Kidney tubule cell (primary cell): Measurements from ENCODE around the gene C17orf100.
A peak's percentile ranks its signal among the peaks of the same experiment; 100 is the strongest.

ENCODE experiments used
- DNase-seq: peaks from one replicate; pipeline ENCODE4 v3.0.0-alpha.2; 2018; ENCODE audit warnings: low spot score

Gene C17orf100

DNA sequence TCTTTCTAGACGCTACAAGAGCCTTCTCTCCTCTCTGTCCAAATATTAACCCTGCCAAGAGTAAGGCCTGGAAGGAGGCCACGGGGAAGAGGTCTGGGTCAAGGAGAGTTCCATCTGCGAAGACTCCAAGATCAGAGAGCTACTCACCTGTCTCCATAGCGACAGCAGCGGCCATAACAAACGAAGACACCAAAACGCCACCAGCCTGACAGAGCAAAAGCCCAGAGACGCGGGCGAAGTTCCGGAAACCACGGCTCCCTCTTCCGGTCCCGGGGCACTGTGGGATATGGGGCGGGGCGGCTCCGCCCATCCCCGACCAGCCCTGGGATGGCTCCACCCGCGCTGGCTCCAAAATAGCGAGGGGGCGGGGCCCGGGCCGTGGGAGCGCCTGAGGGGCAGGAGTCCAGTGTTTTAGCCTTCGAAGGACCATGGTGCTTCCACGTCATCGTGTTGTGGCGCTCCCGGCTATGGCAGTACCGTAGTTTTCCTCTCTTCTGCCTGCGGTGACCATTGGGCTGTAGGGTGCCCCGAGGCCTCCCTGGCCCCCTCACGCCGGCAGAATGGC is at the start of gene C17orf100, which contains the start of gene MED31:
C17orf100 (plus strand) TSS at position 409 of the 565 bp plus-strand sequence; CDS start at position 561, 152 bp downstream.
MED31 (minus strand) TSS at position 252 of the 565 bp plus-strand sequence; CDS start at position 175, 77 bp downstream.
- peak; percentile 96 for DNase-seq

DNA sequence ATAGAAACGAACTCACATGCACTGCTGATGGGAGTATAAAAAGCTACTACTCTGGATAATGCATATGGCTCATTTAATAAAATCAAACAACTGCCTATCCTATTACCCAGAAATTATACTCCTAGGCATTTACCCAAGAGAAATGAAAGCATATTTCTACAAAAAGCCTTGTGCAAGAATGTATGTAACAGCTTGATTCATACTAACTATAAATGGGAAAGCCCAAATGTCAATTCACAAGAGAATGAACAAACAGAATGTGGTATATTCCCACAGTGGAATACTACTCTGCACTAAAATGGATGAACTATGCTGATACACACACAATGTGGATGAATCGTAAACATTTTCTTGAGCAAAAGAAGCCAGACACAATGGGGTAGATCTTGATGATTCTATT is 49.4 kb upstream of the C17orf100 start:
- no peak for DNase-seq

DNA sequence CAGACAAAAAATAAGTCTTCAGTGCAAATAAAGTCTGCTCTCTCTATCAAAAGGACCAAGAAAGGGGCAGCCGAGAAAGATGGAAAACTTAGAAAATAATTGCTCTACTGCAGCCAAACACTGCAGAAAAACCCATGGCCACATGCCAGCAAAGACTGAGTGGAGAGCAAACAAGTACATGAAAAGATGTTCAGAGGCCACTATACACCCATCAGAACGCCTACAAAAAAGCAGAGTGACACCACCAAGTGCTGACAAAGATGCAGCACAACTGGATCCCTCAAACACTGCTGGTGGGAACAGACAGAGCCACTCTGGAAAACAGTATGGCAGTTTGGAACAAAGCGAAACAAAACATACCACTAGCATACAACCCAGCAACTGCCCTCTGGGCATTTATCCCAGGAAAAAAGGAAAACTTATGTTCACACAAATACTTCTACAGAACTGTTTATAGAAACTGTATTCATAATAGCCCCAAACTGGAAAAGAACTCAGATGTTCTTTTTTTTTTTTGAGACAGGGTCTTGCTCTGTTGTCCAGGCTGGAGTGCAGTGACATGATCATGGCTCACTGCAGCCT is 47.7 kb upstream of the C17orf100 start:
- DNase-seq: no peak

DNA sequence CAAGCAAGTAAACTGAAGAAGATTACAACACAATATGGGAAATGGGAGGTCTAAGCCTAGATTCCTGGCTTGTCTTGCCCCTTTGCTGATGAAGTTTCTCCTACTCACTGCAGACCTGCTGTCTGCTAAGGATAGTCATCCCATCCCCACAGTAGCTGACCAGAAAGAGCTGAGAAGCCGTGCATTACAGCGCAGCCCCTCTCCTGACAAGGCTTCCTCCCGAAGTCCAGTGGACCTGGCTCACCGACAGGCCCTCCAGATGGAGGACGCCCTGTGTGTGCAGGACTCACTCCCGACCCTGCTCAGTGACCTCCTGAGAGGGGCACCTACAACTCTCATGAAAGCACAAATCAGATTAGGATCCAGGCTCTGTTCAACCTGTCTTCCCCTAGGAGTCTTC is 46.4 kb upstream of the C17orf100 start:
- DNase-seq: no peak

DNA sequence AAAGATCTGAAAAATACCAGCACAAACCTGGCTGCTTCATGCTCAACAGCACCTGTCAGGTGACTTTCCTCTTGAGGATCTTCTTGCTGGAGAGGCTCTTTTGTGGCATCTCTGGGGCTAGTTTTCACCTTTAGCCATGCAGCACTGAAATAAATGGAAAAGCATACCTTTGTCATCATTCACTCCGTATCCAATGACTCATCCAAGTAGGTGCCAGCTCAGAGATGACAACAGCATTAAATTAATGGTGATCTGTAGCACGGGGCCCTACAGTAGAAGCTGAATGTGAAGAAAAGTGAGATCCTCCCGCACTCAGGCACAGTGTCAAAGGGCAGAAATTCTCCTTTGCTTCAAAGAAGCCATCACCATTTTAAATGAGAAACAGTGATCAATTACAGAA is 43.2 kb upstream of the C17orf100 start:
- DNase-seq: peak; percentile 86

DNA sequence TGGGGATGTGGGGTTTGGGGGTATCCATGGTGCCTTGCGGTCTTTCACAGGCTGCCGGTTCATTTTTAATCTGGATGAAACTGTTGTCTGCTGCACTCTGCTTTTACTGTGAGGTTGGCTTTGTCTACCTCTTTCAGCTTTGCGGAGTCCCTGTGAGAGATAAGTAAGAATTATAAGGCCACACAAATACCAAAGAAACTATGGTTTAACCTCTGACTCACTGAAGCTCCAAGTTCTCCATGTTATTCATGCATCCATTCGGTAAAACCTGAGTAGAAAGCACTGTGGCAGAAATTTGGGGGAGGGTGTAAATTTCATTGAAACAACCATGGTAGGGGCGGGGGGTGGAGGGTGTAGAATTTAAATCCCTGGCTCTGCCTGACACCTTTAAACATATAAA is 41.6 kb upstream of the C17orf100 start:
- DNase-seq: peak; percentile 6

DNA sequence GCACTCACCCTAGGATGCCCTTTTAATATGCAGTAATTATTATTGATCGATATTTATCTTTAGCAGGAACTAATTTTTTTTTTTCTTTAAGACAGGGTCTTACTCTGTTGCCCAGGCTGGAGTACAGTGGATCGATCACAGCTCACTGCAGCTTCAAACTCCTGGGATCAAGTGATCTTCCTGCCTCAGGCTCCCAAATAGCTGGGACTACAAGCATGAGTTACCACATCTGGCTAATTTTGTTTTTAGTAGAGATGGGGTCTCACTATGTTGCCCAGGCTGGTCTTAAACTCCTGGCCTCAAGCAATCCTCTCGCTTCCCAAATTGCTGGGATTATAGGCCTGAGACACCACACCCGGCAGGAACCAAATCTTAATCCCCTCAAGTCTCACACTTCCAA is 40.3 kb upstream of the C17orf100 start:
- no peak for DNase-seq

DNA sequence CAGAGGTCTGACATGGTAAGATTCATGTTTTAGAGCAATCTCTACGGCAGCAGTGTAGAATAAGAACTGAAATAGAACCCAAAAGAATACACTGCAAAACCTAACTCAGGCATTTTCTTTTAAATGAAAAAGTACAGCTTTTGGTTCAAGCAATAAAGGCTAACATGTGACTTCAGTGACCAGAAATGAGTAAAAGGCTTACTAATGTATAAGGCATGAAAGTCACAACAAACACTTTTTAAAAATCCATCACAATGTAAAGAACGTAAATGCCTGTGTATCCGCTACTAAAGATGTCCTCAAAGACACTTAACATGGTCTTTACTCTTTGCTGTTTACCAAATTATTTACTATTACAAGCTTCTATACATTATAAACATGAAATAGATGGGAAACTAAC is 27.6 kb upstream of the C17orf100 start:
- DNase-seq: no peak

DNA sequence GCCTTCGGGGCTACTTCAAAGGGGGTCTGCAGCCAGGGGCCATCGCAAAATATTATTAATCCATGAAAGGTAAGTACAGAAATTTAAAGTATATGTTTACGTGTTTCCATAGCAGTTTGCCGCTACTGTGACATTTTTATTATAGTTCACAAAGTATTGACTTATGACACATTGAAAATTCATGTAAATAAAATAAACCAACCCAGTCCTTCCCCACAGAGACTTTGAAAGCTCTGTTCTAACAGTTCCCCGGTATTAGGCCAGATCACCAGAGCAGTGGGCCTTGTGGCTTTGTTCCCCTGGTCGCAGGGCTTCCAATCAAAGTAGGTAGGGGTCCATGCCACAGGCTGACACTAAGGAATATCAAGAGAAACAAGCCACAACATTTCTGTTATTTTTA is 24.9 kb upstream of the C17orf100 start:
- no peak for DNase-seq

DNA sequence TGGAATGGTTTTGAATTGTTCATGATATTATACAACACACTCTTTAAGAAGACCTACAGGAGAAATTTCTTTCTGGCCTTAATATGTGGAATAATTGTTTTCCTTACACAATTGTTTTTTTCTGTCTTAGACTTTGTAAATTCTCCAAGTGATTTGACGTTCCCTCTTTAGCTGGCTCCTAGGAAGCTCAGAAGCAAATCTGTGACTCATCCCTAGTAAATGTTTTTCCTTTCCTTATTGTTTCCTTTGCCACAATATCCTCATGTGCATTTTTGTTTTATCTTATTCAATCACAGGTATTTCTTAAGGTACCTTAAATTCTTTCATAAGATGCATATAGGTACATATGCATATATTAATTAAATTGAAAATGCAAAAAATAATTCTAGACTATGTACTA is 24.5 kb upstream of the C17orf100 start:
- DNase-seq: peak; percentile 41

DNA sequence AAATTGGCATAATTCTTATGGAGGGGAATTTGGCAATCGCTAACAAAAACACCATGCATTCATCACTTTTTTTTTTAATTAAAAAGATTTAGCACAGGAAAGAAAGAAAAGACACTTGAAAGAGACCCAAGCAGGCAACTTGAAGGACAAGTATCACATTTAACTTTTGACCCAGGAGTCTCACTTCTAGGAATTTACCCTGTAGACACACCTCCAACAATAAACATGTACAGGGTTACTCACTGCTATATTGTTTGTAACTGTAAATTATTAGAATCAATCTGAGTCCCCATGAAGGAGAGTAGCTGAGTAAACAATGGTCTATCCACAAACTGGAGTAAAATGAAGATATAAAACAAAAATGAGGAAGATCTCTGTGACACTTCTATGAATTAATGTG is 21.2 kb upstream of the C17orf100 start:
- no peak for DNase-seq

DNA sequence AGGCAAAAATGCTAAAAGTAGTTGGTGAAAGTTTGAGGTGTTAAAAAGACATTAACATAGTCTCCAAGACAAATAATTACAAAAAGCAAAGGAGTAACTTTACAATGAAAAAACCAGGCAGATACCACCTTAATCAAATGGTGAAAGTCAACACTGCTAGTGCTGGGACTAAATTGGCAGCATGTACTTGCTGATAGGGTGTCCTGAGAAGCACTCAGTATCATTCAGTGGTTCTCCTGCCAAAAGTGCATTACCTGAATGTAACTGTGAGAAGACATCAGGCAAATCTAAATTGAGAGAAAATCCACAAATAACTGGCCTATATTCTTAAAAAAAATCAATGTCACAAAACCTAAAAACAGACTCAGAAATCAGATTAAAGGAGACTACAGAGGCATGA is 19.0 kb upstream of the C17orf100 start:
- no peak for DNase-seq

DNA sequence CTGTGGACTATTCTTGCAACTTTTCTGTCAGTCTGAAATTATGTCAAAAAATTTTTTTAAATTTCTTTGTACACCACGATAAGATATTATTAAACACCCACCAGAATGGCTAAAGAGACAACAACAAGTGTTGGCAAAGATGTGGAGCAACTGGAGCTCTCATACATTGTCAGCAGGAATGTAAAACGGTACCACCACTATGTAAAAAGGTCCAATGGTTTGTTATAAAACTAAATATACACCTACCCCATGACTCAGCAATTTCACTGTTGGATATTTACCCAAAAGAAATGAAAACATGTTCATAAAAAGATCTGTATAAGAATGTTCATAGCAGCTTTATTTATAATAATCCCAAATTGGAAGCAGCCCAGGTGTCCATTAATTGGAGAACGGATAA is 18.3 kb upstream of the C17orf100 start:
- no peak for DNase-seq

DNA sequence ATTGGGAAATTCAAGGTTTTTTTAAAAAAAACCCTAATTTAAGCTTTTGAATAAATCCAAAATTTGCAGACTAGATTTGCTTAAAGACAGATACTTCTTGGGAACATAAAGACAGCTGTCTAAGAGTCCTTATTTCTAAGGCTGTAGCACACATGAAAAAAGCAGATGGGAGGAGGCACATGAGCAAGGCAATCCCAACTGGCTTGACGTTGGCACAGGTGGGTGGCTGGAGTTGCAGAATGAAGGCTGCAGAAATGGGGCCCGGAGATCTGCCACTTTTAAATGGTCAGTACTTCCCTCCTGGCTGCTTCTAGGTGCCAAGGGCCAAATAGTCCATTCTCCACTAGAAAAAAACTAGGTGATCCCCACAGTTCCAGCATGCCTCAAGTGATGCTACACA is 15.5 kb upstream of the C17orf100 start:
- DNase-seq: no peak

DNA sequence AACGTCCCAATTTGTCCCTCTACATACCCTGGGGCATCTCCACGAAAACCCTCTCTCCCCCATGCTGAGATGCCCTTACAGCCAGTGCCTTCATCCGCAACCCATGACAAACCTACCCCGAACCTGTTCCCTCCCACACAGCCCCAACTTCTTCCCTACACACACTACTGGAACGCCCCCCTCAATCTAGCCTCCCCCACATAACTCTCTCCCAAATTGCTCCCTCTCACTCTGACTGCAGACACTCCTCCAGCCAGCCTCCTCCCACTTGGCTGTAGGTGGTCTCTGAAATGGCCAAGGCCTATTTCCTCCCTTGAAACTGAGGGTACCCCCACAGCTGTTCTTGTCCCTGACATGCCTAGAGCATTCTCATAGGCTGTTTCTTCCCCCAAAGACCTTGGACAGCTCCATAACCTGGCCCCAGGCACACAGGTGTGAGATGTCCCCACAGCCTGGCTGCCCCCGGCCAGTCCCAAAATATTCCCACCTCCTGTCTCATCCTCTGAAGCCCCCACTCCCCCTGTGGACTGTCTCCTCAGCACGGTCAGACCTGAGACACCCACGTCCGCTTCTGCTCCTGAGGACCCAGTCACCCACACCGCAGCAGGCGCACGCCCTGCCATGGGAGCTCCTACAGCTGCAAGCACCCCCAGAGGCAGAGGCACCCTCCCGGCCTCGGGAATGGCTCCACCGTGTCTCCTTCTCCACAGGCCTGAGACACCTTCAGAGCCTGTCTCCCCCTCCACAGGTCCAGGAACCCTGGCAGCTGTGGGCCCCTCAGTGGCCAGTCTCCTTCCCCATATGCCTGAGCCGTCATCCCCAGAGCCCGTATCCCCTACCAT is 14.7 kb upstream of the C17orf100 start:
- no peak for DNase-seq

DNA sequence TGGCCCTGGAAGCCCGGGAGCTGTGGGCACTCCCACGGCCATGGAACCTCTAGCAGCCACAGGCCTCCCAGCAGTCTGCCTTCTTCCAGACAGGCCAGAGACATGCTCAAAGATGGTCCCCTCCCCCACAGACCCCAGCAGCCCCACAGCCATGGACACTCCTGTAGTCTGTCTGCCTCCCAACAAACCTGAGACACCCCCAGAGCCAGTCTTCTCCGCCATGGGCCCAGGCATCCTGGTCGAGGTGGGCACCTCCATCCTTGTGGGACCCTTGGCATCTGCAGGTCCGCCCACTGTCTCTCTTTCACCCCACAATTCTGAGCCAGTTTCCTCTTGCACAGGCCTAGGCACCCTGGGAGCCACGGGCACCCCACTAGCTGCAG is 14.1 kb upstream of the C17orf100 start:
- DNase-seq: no peak

DNA sequence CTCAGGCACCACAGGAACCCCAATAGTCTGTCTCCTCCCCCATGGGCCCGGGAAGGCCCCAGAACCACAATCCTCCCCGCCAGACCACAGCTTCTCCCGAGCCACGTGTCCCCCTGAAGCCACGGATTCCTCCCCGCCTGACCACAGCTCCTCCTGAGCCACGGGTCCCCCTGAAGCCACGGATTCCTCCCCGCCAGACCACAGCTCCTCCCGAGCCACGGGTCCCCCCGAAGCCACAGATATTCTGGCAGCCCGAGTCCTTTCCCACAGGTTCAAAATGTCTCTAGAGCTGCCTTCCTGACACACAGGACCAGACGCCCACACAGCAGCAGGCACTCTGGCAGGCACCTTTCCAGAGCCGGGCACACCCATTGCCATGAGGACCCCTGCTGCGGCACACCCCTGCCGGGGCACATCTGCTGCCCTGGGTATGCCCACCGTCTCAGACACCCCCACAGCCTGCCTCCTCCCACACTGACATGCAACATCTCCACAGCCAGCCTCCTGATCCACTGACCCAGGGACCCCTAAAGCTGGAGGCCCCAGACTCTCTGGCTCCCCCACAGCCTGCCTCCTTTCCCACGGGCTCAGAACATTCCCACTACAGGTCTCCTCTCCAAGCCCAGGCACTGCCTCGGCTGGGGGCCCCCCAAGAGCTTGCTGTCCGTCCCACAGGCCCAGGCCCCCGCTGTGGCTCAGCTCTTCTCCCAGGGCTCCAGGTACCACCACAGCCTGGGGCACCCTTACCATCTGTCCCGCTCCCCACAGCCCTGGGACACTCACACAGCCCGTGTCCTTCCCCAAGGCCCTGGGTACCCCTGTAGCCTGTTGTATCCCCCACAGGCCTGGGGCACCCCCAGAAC is 13.3 kb upstream of the C17orf100 start:
- no peak for DNase-seq

DNA sequence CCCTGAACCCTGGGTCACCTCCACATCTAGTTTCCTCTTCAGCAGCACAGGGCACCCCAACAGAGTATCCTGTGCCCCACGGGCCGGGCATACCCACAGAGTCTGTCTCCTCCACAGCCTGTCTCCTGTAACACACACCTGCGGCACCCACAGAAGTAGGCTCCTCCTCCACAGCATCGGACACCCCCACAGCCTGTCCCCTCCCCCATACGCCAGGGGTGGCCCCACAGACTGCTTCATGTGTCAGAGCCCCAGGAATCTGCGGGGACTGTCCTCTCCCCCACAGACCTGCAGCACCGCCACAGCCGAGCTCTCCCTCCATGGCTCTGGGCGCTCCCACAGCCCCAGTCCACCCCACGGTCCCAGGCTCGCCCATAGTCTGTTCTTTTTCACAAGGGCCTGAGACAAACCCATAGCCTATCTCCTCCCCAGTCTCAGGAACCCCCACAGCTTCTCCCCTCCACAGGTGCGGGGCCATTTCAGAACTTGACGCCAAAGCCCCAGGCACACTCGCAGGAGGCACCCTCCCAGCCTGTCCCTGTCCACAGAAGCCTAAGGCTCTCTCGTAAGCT is 12.5 kb upstream of the C17orf100 start:
- DNase-seq: peak; percentile 11

DNA sequence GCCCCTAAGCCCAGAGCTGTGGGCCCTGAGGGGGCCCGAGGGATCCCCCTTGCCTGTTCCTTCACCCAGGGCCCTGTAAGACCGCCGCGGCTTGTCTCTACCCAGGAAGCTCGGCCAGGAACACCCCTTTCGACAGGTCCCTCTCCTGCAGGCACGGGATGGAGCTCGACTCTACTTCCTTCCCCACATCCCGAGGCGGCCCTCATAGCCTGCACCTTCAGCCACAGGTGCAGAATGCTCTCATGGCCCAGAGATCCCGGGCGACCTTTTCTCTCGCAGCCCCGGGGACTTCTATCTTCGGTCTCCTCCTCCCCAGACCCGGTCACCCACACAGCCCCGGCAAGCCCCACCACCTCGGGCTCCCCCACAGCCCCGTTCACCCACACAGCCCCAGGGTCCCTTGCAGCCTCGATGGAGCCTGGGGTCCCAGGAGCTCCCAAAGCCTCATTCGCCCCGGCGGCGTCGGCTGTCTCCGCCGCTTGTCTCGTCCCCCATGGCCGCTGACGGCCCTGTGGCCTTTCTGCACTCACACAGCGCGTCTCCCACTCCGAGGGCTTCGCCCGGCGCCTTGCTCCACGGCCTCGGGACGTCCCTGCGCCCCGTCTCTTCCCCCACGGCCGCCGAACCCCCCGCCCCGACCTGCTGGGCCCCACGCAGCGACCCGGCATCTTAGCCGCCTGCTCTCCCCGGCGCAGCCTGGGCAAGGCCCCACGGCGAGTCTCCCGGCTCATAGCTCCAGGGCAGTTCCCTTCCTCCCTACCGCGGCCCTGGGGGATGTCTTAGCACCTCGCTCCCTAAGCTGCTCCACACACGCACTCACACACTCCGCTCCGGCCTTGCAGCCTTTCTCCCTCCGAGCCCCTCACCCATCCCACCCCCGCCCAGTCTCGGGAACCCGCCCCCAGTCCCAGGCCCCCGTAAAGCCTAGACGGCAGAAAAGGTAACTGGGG is 11.7 kb upstream of the C17orf100 start:
- peak; percentile 51 for DNase-seq

DNA sequence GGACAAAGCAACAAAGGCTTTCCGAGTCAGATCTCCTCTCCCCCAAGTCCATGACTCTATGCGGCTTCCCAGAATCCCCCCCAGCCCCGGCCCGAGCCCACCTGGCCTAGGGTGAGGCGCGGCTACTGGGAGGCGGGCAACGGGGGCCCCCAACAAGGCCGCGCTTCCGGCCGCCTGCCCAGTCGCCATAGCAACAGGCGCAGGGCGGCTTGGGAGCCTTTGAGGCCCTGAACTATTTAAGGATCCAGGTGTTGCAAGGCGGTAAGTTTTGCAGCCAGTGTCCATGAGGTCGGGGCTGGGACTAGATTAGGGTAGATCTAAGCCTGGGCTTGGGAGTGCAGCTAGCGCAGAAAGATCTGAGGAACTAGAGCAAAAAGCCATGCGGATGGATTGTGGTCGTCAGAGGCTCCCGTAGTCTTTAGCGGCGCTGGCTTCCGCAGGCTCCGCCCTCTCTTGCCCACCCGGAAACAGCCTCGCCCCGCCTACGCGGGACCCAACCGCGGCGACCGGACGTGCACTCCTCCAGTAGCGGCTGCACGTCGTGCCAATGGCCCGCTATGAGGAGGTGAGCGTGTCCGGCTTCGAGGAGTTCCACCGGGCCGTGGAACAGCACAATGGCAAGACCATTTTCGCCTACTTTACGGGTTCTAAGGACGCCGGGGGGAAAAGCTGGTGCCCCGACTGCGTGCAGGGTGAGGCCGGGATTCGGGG is 10.9 kb upstream of the C17orf100 start, which contains the start of the genes KIAA0753 and TXNDC17:
KIAA0753 (minus strand) TSS at position 176 of the 711 bp plus-strand sequence. CDS start 5,608 bp downstream, outside the sequence.
TXNDC17 (plus strand) TSS at position 525 of the 711 bp plus-strand sequence; CDS start at position 548, 23 bp downstream.
- peak; percentile 94 for DNase-seq
